SK-N-MC (cell line): ENCODE results near the gene PFDN2.

Source experiments
- EZH2 ChIP-seq: fragments of 200-600 bp; sonication (generic); IDR thresholded peaks from one replicate; pipeline ENCODE4 v1.6.1; 2017; ENCODE audit warnings: antibody characterized with exemption
- POLR2AphosphoS5 ChIP-seq: IDR thresholded peaks from 2 replicates; pipeline ENCODE4 v1.6.1; 2012; ENCODE audit warnings: mild to moderate bottlenecking, low read depth, low read length, borderline replicate concordance

DNA sequence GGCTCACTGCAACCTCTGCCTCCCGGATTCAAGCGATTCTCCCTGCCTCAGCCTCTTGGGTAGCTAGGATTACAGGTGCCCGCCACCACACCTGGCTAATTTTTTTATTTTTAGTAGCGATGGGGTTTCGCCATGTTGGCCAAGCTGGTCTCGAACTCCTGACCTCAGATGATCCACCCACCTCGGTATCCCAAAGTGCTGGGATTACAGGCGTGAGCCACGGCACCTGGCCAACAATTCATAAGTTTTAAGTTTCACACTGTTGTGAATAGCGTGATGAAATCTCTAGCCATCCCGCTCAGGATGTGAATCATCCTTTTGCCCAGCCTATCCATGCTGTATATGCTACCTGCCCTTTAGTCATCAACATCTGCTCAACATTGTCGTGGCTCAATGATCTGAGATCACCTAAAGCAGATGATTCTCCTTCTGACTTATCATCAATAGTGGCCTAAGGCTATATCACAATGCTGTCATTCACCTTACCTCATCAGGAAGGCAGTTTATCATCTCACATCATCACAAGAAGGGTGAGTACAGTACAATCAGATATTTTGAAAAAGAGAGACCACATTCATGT lies 2.6 kb downstream of the PFDN2 start:
- TF ChIP-seq POLR2AphosphoS5 (no peak), EZH2 (no peak)
